ENCODE measurements around the gene RIPOR3. TPM values are rescaled to one million over a fixed set of nuclear protein-coding genes. Genes with fewer than 3 reads are reported as not detected.
"Not testable (repeated sequence)": the region's sequence is repeated elsewhere in the genome, so short reads cannot be mapped to it uniquely, and the experiment has no call there.

RIPOR3 gene
- total RNA-seq, 1 donor from 2014 or later, result not detected

- H3K4me1 Mint-ChIP-seq (ENCODE audit: low read depth), result peaks cover 69% of the 10 kb centered on the region
- intact Hi-C loops (cut with micrococcal nuclease), result loop anchor here (1.0 to 2.0 kb wide), 7 partner anchors 9 to 378 kb away; partner anchors contain the start of gene PTPN1
- DNase-seq (ENCODE audit: low spot score), result peak; percentile 47
- no peaks in the 10 kb centered on the region for H3K9me3 Mint-ChIP-seq
- H3K27me3 Mint-ChIP-seq (ENCODE audit: insufficient read depth), result no peaks in the 10 kb centered on the region
- peak overlapping the region; percentile 51 for H3K4me3 Mint-ChIP-seq
- peak overlapping the region; percentile 87 for H3K27ac Mint-ChIP-seq
- peaks cover 73% of the 10 kb centered on the region for H3K36me3 Mint-ChIP-seq (ENCODE audit: low read depth)
These were observed 121.2 kb downstream of the RIPOR3 start for GRCh38 chr20:50569864-50570836.

GRCh38 chr20:50569487-50569863, 121.9 kb downstream of the RIPOR3 start:
- H3K4me1 Mint-ChIP-seq (ENCODE audit: low read depth), result peaks cover 76% of the 10 kb centered on the region
- H3K36me3 Mint-ChIP-seq (ENCODE audit: low read depth), result peaks cover 73% of the 10 kb centered on the region
- DNase-seq (ENCODE audit: low spot score); H3K9me3 Mint-ChIP-seq; H3K4me3 Mint-ChIP-seq; intact Hi-C loops (cut with micrococcal nuclease); H3K27me3 Mint-ChIP-seq (ENCODE audit: insufficient read depth): not testable (repeated sequence)
- H3K27ac Mint-ChIP-seq, result peak overlapping the region; percentile 67

DNA sequence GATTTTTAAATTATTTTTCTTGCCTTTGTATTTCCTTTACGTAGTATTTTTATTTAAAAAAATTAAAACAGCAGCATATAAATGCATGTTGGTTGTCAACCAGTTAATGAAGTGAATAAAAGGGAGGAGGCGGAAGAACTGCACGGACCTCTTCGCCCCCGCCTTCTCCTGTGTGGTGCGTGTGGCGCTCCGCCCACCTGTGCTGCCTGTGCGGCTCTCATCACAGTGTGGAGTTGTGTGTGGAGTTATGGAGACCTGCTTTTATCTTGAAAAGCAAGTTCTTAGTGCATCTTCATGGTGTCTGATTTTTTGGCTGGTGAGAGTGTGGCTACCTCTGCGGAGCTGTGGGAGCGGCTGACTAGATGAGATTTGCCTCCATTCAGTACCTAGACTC, 122.8 kb downstream of the RIPOR3 start:
- Mint-ChIP-seq H3K27ac (no peak overlapping the region), H3K9me3 (no peaks in the 10 kb centered on the region), H3K27me3 (ENCODE audit: insufficient read depth) (no peaks in the 10 kb centered on the region), H3K36me3 (ENCODE audit: low read depth) (peaks cover 69% of the 10 kb centered on the region), H3K4me3 (no peak overlapping the region), H3K4me1 (ENCODE audit: low read depth) (peaks cover 82% of the 10 kb centered on the region)
- no peak for DNase-seq (ENCODE audit: low spot score)
- intact Hi-C loops (cut with micrococcal nuclease), result no loop called here

GRCh38 chr20:50567860-50568548, 123.3 kb downstream of the RIPOR3 start:
- H3K27ac Mint-ChIP-seq, result peak overlapping the region; percentile 5
- DNase-seq (ENCODE audit: low spot score), result no peak
- H3K9me3 Mint-ChIP-seq, result no peaks in the 10 kb centered on the region
- intact Hi-C loops (cut with micrococcal nuclease), result no loop called here
- no peak overlapping the region for H3K4me3 Mint-ChIP-seq
- peaks cover 82% of the 10 kb centered on the region for H3K4me1 Mint-ChIP-seq (ENCODE audit: low read depth)
- peaks cover 69% of the 10 kb centered on the region for H3K36me3 Mint-ChIP-seq (ENCODE audit: low read depth)
- no peaks in the 10 kb centered on the region for H3K27me3 Mint-ChIP-seq (ENCODE audit: insufficient read depth)

DNA sequence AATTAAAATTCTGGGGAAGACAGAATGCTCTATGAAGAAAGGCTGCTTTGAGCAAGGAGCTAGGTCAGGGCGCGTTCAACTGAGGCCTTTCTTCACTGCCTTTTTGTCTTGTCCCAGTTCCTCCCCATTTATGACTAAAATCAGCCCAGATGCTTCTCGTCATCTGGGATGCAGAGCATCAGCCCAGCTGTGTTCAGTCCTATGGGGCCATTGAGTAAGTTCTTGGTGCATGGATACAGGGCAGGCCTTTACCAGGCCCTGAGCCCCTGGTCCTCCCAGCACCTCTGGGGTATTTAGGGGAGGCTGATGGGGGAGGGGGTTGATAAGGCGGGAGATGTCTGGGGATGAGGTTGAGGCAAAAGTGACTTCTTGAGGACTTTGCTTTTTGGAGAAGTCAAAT, 125.5 kb downstream of the RIPOR3 start:
- no peak for DNase-seq (ENCODE audit: low spot score)
- Mint-ChIP-seq H3K36me3 (ENCODE audit: low read depth) (peaks cover 74% of the 10 kb centered on the region), H3K4me3 (no peak overlapping the region), H3K27ac (no peak overlapping the region), H3K9me3 (no peaks in the 10 kb centered on the region), H3K4me1 (ENCODE audit: low read depth) (peaks cover 81% of the 10 kb centered on the region), H3K27me3 (ENCODE audit: insufficient read depth) (no peaks in the 10 kb centered on the region)
- intact Hi-C loops (cut with micrococcal nuclease), result no loop called here

DNA sequence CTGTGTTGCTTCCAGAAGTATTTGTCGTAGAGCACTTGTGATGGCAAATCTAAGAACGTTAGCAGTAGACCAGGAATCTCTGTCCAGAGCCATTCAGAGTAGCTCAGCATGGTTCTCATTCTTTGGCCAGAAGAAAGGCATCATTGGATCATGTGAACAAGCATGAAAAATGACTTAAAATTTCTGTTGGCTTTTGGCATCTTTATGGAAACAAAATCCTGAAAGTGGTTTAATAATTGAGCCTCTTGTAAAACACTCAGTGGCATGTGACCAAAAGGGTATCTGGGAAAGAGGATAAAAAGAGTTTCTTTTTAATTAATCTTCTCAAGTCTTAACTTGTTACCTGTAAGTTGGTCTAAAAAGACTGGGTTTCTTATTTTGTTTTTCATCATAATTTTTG, 126.0 kb downstream of the RIPOR3 start:
- H3K4me1 Mint-ChIP-seq (ENCODE audit: low read depth), result peaks cover 78% of the 10 kb centered on the region
- no peaks in the 10 kb centered on the region for H3K27me3 Mint-ChIP-seq (ENCODE audit: insufficient read depth)
- intact Hi-C loops (cut with micrococcal nuclease), result no loop called here
- peaks cover 72% of the 10 kb centered on the region for H3K36me3 Mint-ChIP-seq (ENCODE audit: low read depth)
- no peak overlapping the region for H3K4me3 Mint-ChIP-seq
- no peak for DNase-seq (ENCODE audit: low spot score)
- H3K27ac Mint-ChIP-seq, result no peak overlapping the region
- H3K9me3 Mint-ChIP-seq, result no peaks in the 10 kb centered on the region

DNA sequence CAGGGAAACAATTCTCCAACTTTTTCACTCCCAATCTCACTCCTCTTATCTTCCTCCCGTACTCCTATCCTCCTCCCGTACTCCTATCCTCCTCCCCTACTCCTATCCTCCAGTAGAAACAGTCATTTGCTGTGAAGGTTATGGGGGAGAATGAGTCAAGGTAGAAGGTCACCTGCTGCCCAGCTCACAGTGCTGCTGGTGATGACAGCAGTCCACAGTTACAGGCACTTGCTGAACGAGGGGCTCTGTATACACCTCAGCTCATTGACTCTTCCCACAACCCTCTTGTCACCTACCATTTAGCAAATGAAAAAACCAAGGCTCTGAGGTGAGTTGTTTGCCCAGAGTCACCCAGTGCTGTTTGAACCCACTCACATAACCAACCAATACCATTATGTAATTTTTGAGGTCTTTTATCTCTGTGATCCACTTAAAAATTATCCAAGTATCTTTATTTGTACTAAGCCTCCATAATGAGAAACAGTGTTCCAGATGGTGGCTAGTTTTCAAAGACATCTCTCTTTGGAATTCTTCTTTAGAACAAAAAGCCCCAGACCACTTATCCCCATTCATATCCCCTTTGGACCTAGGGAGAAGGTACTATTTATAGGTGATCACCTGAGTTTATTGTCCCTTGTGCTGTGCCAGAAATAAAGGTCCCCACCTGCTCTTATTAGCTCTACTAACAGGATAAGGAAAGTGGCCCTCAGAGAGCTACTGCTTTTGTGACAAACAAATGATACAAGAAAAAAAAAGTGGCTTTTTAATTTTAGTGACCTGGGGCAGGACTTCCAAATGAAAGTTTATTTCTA, 128.0 kb downstream of the RIPOR3 start:
- Mint-ChIP-seq H3K9me3 (no peaks in the 10 kb centered on the region), H3K4me3 (peak overlapping the region; percentile 21), H3K36me3 (ENCODE audit: low read depth) (peaks cover 68% of the 10 kb centered on the region), H3K27me3 (ENCODE audit: insufficient read depth) (no peaks in the 10 kb centered on the region), H3K27ac (peak overlapping the region; percentile 75), H3K4me1 (ENCODE audit: low read depth) (peaks cover 72% of the 10 kb centered on the region)
- intact Hi-C loops (cut with micrococcal nuclease), result loop anchor here (5.0 kb wide), 1 partner anchor 451 kb away; the partner anchor contains the start of gene UBE2V1
- no peak for DNase-seq (ENCODE audit: low spot score)

DNA sequence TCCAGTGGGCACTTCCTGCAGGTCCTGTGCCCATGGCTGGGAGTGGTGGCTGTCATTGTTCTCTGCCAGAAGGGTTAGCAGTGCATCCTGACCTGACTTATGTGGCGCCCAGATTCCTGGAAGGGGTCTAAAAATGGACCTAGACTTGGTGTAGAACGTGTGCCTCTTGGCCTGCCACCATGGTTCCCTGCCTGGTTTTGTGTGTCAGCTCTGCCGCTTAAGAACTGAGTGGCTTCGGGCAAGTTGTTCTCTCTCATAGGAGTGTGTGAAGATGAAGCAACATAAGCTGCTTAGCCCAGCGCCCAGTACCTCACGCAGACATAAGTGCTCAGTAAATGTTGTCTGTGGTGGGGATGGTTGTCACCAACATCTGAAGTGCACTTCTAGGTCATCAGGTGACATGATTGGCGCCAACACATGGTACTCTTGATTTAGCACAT, 129.1 kb downstream of the RIPOR3 start:
- intact Hi-C loops (cut with micrococcal nuclease), result loop anchor here (5.0 kb wide), 1 partner anchor 450 kb away; the partner anchor contains the start of gene UBE2V1
- Mint-ChIP-seq H3K36me3 (ENCODE audit: low read depth) (peaks cover 61% of the 10 kb centered on the region), H3K27me3 (ENCODE audit: insufficient read depth) (no peaks in the 10 kb centered on the region), H3K9me3 (no peaks in the 10 kb centered on the region), H3K27ac (peak overlapping the region; percentile 98), H3K4me1 (ENCODE audit: low read depth) (peaks cover 67% of the 10 kb centered on the region), H3K4me3 (no peak overlapping the region)
- no peak for DNase-seq (ENCODE audit: low spot score)

DNA sequence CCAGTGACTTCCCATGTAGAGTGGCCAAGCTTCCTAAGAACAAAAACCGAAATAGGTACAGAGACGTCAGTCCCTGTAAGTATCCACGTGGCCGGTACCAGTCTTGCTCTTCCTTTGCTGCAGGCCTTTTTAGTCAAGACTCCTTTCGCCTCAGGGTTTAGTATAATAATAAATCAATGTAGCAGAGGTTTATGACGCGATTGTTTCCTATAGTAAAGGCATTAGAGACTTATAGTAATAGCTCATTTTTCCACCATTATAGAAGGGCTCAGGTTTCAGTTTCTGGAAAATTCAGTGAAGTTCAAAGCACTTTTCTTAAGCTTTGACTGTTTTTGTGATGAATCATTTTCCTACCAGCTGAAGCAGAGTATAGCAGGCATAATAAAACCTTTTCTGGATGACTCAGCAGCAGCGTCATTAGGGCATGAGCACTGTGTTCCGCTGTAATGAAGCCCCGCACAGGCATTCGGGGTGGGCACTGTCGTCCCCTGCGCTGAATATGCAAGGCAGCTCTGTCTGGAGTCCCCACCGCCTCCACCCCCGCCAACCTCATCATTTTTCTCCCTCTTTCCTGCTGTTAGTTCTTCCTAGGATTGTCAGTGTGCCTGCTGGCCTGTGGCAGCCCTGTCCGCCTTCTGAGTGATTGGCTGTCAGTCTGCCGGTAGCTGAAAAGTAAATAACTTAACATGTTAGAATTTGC, 129.8 kb downstream of the RIPOR3 start:
- intact Hi-C loops (cut with micrococcal nuclease), result loop anchor here (1.0 to 5.0 kb wide), 7 partner anchors 9 to 449 kb away; partner anchors contain the start of genes PTPN1 and UBE2V1
- DNase-seq (ENCODE audit: low spot score), result peak; percentile 32
- Mint-ChIP-seq H3K36me3 (ENCODE audit: low read depth) (peaks cover 55% of the 10 kb centered on the region), H3K9me3 (no peaks in the 10 kb centered on the region), H3K27ac (peak overlapping the region; percentile 98), H3K4me1 (ENCODE audit: low read depth) (peaks cover 62% of the 10 kb centered on the region), H3K4me3 (peak overlapping the region; percentile 87), H3K27me3 (ENCODE audit: insufficient read depth) (no peaks in the 10 kb centered on the region)

DNA sequence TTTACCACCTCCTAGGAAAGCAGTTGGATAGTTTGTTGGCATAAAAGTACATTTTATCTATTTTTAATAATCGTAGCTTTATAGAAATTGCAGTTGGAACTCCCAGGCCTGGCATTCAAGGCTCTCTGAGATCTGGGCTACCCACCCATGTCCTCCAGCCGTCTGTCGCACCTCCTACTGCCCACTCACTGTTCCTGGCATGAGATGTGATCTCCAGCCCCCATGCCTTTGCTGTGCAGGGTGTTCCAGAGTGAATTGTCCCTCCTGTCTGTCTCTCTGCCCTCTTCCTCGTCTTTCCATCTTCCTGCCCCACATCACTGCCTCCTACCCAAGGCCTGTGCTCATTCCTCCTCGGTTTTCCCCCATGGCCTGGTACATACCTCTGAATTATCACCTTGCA, 130.5 kb downstream of the RIPOR3 start:
- no peaks in the 10 kb centered on the region for H3K27me3 Mint-ChIP-seq (ENCODE audit: insufficient read depth)
- H3K36me3 Mint-ChIP-seq (ENCODE audit: low read depth), result peaks cover 54% of the 10 kb centered on the region
- DNase-seq (ENCODE audit: low spot score), result no peak
- peak overlapping the region; percentile 87 for H3K4me3 Mint-ChIP-seq
- intact Hi-C loops (cut with micrococcal nuclease), result loop anchor here (1.0 to 5.0 kb wide), 7 partner anchors 9 to 449 kb away; partner anchors contain the start of genes PTPN1 and UBE2V1
- peaks cover 60% of the 10 kb centered on the region for H3K4me1 Mint-ChIP-seq (ENCODE audit: low read depth)
- no peaks in the 10 kb centered on the region for H3K9me3 Mint-ChIP-seq
- H3K27ac Mint-ChIP-seq, result peak overlapping the region; percentile 98

- no peaks in the 10 kb centered on the region for H3K27me3 Mint-ChIP-seq (ENCODE audit: insufficient read depth)
- H3K36me3 Mint-ChIP-seq (ENCODE audit: low read depth), result peaks cover 52% of the 10 kb centered on the region
- no peak for DNase-seq (ENCODE audit: low spot score)
- peaks cover 57% of the 10 kb centered on the region for H3K4me1 Mint-ChIP-seq (ENCODE audit: low read depth)
- H3K9me3 Mint-ChIP-seq, result no peaks in the 10 kb centered on the region
- no peak overlapping the region for H3K27ac Mint-ChIP-seq
- intact Hi-C loops (cut with micrococcal nuclease), result loop anchor here (2.0 to 5.0 kb wide), 2 partner anchors 221 to 448 kb away; partner anchors contain the start of gene UBE2V1
- H3K4me3 Mint-ChIP-seq, result no peak overlapping the region
These were observed 131.3 kb downstream of the RIPOR3 start for GRCh38 chr20:50559856-50560638.

All from activated T-helper 1 cell treated with anti-CD3 and anti-CD28 coated beads, Interleukin-12 subunit alpha, Interleukin-12 subunit beta, Interleukin-2, Interleukin-4 antibody, amounts not matched to agents 30 ng/mL and 10 ng/mL and 1 ng/mL, durations not matched to agents 14 hours and 24 hours and 36 hours (primary cell).